ENCODE data around the gene THEMIS. TPM values are rescaled to one million over a fixed set of nuclear protein-coding genes. Genes with fewer than 3 reads are reported as not detected.

THEMIS gene
- total RNA-seq, 1 donor from 2014 or later = 0.10 TPM

- no peak for DNase-seq
These were observed 42.0 kb downstream of the THEMIS start for GRCh38 chr6:127858727-127859391.

GRCh38 chr6:127857051-127857637 is 43.7 kb downstream of the THEMIS start:
- no peak for DNase-seq

- DNase-seq = peak; percentile 15
These were observed 45.2 kb downstream of the THEMIS start for GRCh38 chr6:127855542-127856159.

- no peak for DNase-seq
These were observed 46.8 kb downstream of the THEMIS start for GRCh38 chr6:127854009-127854408.

- no peak for DNase-seq
These were observed 49.7 kb downstream of the THEMIS start for GRCh38 chr6:127851197-127851596.

GRCh38 chr6:127845242-127845641 is 55.6 kb downstream of the THEMIS start:
- no peak for DNase-seq

GRCh38 chr6:127844529-127844928 is 56.3 kb downstream of the THEMIS start:
- no peak for DNase-seq

GRCh38 chr6:127843582-127843981 is 57.3 kb downstream of the THEMIS start:
- DNase-seq = no peak

GRCh38 chr6:127842562-127842961 is 58.3 kb downstream of the THEMIS start:
- DNase-seq = no peak

GRCh38 chr6:127841811-127842210 is 59.0 kb downstream of the THEMIS start:
- DNase-seq = no peak

GRCh38 chr6:127834136-127834535 is 66.7 kb downstream of the THEMIS start:
- no peak for DNase-seq

GRCh38 chr6:127833336-127833735 is 67.5 kb downstream of the THEMIS start:
- DNase-seq = no peak

- no peak for DNase-seq
These were observed 68.5 kb downstream of the THEMIS start for GRCh38 chr6:127832381-127832780.

GRCh38 chr6:127824061-127824460 is 76.8 kb downstream of the THEMIS start:
- no peak for DNase-seq

GRCh38 chr6:127821431-127821830 is 79.4 kb downstream of the THEMIS start:
- DNase-seq = no peak

- no peak for DNase-seq
These were observed 82.7 kb downstream of the THEMIS start for GRCh38 chr6:127818149-127818548.

GRCh38 chr6:127816643-127817042 is 84.2 kb downstream of the THEMIS start:
- DNase-seq = no peak

GRCh38 chr6:127813699-127814027 is 87.2 kb downstream of the THEMIS start:
- no peak for DNase-seq

- DNase-seq = no peak
These were observed 87.7 kb downstream of the THEMIS start for GRCh38 chr6:127812985-127813698.

- no peak for DNase-seq
These were observed 88.8 kb downstream of the THEMIS start for GRCh38 chr6:127811900-127812570.

GRCh38 chr6:127807806-127808517 is 92.9 kb downstream of the THEMIS start:
- DNase-seq = no peak

GRCh38 chr6:127796713-127797112 is 104.1 kb downstream of the THEMIS start:
- DNase-seq = no peak

Measured in skin of body (tissue), 2 donors.